ENCODE data around the gene SCD5.

GRCh38 chr4:82626251-82626868 lies 172.2 kb downstream of the SCD5 start:
- no peak for TF ChIP-seq BHLHE40 (IDR thresholded peaks at IDR 0.05; ENCODE audit: borderline replicate concordance)
- TF ChIP-seq L3MBTL2 (conservative IDR thresholded peaks at IDR 0.05): no peak
- no peak for TF ChIP-seq ARNT (IDR thresholded peaks at IDR 0.05)
- no peak for TF ChIP-seq ELF4 (IDR thresholded peaks at IDR 0.05)
- no peak for TF ChIP-seq FOXM1 (IDR thresholded peaks at IDR 0.05; ENCODE audit: borderline replicate concordance)
- no peak for TF ChIP-seq CTBP1 (IDR thresholded peaks at IDR 0.05; ENCODE audit: borderline replicate concordance)
- no peak for TF ChIP-seq FOXA1 (IDR thresholded peaks at IDR 0.05)
- TF ChIP-seq SP1 (IDR thresholded peaks at IDR 0.05): no peak
